HepG2 (cell line): ENCODE measurements around the gene TFB1M. TPM values are rescaled to one million over a fixed set of nuclear protein-coding genes. Genes with fewer than 3 reads are reported as not detected.

ENCODE experiments used
- PBX3 ChIP-seq: sonication (generic); formaldehyde crosslinking; IDR thresholded peaks from 2 replicates; pipeline ENCODE4 v1.8.1; 2023; ENCODE audit warnings: missing genetic modification reagents, inconsistent platforms, borderline replicate concordance
- ZNF616 ChIP-seq: sonication (generic); formaldehyde crosslinking; IDR thresholded peaks from 2 replicates; pipeline ENCODE4 v1.5.0; 2020; ENCODE audit warnings: low read depth, mild to moderate bottlenecking, missing genetic modification reagents
- polyA plus RNA-seq, 8 experiments: library from polyadenylated mRNA; depleted of rRNA in 3 of 8; stranded (reverse) in 7 of 8; unstranded in 1 of 8; fragments of >200 nt; fragmentation: Illumina TruSeq in 4 of 8; extraction: Trizol in 4 of 8; gene quantifications; 2 replicates each; pipeline versions ENCODE4 v1.2.1 to v1.2.3, GENCODE V29; 2011 to 2016; ENCODE audit warnings: low read depth in 4 of 8, missing spikeins in 1 of 8, mixed read lengths in 1 of 8; ENCODE audit not compliant: insufficient read depth in 1 of 8
- total RNA-seq, 5 experiments: library from RNA; depleted of rRNA; stranded (reverse); fragments of >200 nt; fragmentation: Illumina TruSeq; extraction: Trizol; gene quantifications; 2 replicates each; pipeline ENCODE4 v1.2.3, GENCODE V29; 2016; ENCODE audit warnings: low read depth in 1 of 5
- TF ChIP-seq, protein P1 (sequence below): sonication (generic); formaldehyde crosslinking; IDR thresholded peaks from 2 replicates; pipeline ENCODE4 v1.5.1; 2020; ENCODE audit warnings: mild to moderate bottlenecking, missing genetic modification reagents, borderline replicate concordance
- TF ChIP-seq, protein P2 (sequence below): sonication (generic); formaldehyde crosslinking; IDR thresholded peaks from 2 replicates; pipeline ENCODE4 v1.4.0; 2020; ENCODE audit warnings: missing genetic modification reagents, borderline replicate concordance

TFB1M gene
- total and polyA plus RNA-seq, 2 of the 13 experiments (the other 11 are each of a cell fraction or from before 2014, with no cell fraction given): 91.4 to 122 TPM

DNA sequence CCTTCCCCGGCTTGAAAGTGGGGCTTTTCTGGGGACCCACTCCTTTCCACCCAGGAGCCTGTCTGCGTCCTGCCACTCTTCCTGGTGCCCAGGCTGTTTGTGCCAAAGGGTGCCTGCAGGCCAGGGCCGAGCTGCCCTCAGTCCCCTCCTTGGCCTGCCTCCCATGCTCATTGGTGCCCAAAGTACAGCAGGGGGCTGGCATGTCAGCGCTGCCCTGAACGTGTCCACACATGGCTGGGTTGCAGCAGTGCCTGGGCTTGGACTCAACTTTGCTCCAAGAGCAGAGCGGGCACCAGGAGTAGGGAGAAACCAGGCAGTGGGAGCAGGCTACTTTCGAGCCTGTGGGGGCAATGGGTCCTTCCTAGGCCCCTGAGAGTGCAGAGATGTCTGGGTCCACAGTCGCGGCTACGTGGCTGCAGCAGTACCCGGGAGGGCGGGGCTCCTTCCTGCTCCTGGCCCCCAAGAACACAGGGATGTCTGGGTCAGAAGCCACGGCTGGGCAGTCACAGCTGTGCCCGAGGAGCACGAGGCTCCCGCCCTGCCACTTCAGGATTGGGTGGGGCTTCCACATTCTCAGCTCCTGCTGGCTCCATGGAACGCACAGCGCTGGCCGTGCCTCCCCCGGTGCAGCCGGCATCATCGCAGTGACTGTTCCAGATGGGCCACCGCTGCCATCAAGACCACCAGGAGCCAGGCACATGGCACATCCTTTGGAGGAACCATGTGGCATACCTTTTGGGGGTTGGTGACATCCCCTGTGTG, 100.5 kb downstream of the TFB1M start (continued):
- TF ChIP-seq, protein P1, sequence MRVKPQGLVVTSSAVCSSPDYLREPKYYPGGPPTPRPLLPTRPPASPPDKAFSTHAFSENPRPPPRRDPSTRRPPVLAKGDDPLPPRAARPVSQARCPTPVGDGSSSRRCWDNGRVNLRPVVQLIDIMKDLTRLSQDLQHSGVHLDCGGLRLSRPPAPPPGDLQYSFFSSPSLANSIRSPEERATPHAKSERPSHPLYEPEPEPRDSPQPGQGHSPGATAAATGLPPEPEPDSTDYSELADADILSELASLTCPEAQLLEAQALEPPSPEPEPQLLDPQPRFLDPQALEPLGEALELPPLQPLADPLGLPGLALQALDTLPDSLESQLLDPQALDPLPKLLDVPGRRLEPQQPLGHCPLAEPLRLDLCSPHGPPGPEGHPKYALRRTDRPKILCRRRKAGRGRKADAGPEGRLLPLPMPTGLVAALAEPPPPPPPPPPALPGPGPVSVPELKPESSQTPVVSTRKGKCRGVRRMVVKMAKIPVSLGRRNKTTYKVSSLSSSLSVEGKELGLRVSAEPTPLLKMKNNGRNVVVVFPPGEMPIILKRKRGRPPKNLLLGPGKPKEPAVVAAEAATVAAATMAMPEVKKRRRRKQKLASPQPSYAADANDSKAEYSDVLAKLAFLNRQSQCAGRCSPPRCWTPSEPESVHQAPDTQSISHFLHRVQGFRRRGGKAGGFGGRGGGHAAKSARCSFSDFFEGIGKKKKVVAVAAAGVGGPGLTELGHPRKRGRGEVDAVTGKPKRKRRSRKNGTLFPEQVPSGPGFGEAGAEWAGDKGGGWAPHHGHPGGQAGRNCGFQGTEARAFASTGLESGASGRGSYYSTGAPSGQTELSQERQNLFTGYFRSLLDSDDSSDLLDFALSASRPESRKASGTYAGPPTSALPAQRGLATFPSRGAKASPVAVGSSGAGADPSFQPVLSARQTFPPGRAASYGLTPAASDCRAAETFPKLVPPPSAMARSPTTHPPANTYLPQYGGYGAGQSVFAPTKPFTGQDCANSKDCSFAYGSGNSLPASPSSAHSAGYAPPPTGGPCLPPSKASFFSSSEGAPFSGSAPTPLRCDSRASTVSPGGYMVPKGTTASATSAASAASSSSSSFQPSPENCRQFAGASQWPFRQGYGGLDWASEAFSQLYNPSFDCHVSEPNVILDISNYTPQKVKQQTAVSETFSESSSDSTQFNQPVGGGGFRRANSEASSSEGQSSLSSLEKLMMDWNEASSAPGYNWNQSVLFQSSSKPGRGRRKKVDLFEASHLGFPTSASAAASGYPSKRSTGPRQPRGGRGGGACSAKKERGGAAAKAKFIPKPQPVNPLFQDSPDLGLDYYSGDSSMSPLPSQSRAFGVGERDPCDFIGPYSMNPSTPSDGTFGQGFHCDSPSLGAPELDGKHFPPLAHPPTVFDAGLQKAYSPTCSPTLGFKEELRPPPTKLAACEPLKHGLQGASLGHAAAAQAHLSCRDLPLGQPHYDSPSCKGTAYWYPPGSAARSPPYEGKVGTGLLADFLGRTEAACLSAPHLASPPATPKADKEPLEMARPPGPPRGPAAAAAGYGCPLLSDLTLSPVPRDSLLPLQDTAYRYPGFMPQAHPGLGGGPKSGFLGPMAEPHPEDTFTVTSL: no peak
- TF ChIP-seq PBX3 (CRISPR knock-in tag) (no peak), ZNF616 (CRISPR knock-in tag) (no peak)
- TF ChIP-seq, protein P2, sequence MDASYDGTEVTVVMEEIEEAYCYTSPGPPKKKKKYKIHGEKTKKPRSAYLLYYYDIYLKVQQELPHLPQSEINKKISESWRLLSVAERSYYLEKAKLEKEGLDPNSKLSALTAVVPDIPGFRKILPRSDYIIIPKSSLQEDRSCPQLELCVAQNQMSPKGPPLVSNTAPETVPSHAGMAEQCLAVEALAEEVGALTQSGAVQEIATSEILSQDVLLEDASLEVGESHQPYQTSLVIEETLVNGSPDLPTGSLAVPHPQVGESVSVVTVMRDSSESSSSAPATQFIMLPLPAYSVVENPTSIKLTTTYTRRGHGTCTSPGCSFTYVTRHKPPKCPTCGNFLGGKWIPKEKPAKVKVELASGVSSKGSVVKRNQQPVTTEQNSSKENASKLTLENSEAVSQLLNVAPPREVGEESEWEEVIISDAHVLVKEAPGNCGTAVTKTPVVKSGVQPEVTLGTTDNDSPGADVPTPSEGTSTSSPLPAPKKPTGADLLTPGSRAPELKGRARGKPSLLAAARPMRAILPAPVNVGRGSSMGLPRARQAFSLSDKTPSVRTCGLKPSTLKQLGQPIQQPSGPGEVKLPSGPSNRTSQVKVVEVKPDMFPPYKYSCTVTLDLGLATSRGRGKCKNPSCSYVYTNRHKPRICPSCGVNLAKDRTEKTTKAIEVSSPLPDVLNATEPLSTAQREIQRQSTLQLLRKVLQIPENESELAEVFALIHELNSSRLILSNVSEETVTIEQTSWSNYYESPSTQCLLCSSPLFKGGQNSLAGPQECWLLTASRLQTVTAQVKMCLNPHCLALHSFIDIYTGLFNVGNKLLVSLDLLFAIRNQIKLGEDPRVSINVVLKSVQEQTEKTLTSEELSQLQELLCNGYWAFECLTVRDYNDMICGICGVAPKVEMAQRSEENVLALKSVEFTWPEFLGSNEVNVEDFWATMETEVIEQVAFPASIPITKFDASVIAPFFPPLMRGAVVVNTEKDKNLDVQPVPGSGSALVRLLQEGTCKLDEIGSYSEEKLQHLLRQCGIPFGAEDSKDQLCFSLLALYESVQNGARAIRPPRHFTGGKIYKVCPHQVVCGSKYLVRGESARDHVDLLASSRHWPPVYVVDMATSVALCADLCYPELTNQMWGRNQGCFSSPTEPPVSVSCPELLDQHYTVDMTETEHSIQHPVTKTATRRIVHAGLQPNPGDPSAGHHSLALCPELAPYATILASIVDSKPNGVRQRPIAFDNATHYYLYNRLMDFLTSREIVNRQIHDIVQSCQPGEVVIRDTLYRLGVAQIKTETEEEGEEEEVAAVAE (CRISPR knock-in tag): no peak
